Activated gamma-delta T cell treated with anti-CD3 and anti-CD28 coated beads, Interleukin-2, amount 50 U/mL, for 16 hours (primary cell): Measurements from ENCODE around the gene RMND5A.
"Not testable (repeated sequence)": the region's sequence is repeated elsewhere in the genome, so short reads cannot be mapped to it uniquely, and the experiment has no call there.

Experiments
- DNase-seq: peaks from one replicate; pipeline ENCODE4 v3.0.0-alpha.2; 2020; ENCODE audit warnings: low read depth

The RMND5A gene

DNA sequence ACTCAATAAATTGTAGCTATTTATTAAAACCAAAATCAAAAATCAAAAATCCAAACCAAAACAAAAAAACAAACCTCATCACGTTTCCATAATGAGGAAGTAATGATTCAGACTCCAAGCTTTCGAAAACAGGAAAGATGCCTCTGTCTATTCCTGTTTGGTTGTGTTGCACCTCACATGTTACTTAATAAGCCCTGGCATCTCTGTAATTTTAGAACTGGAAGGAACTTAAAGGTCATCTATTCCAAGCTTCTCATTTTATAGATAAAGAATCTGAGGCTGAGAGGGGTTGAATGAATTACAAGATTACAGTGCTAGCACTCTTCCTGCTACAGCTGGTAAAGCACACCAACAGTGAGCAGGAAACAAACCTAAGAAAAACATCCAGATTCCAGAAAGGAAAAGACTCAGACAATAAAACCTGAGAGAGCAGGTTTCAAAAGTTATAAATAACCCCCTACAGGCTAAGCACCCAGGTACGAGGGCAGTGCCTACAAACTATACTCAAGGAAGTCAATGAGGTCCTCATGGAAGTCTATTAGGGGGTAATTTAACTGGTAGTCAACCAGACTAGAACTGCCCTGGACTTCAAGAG is 5.4 kb upstream of the RMND5A start:
- not testable (repeated sequence) for DNase-seq

DNA sequence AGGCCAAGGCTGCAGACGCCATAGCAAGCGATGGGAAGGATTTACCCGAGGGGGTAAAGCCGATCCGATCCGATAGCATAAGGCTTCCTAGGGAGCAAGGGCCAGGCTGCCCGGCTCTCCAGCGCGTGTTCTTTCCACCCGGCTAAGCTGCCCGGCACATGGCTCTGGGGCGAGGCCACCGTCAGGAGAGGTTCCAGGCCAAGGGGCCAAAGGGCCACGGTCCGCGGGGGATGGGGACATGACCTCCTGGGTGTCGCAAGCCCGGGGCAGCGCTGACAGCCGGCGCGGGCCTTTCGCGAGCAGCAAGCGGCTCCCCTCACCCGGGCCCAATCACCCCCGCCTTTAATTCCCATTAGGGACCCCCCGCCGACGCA is 841 bp upstream of the RMND5A start:
- DNase-seq, result not testable (repeated sequence)

DNA sequence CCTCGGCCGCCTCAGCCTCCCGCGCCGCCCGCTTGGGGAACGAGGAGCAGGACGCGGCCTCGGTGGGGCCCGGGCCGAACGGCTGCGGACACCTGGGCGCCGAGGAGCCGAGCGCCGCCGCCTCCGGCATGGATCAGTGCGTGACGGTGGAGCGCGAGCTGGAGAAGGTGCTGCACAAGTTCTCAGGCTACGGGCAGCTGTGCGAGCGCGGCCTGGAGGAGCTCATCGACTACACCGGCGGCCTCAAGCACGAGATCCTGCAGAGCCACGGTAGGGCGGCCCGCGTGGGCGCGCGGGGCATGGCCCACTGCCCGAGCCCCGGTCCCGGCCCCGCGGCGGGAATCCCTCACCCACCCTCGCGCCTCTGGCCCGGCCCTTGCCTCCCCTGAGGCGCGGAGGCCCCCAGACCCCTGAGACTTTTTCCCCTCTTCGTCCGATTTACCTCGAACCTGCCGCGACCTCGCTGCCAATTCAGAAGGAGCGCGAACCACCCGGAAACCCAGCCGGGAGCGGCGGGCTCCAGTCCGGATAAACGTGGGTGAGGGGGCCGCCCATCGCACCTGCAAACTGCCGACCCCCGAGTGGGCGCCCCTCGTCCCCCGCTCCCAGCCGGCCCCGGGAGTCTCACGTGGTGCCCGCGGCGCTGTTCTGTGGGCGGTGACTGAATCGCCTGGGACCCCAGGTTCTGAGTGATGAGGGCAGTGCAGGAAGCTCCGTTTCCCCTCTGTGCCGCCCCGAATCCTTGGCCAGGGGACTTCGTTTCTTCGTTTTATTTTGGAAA is 639 bp downstream of the RMND5A start:
- peak; percentile 27 for DNase-seq

DNA sequence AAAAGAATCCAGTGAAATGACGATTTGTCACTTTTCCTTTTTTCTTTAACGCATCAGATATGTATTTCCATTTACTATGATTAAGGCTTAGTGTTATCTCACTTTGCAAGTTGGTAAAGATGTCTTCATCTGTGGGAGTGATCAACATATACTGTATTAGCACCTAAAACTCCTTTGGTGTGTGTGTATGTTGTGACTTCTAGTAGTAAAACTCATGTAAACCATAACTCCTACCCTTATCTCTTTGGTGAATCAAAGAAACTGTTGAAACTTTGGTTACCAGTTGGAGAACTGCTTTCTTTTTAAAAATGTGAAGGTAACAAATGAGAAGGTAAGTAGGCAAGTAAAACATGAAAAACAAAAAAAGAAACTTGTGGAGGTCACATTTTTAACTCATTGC is 5.6 kb downstream of the RMND5A start:
- DNase-seq, result not testable (repeated sequence)

DNA sequence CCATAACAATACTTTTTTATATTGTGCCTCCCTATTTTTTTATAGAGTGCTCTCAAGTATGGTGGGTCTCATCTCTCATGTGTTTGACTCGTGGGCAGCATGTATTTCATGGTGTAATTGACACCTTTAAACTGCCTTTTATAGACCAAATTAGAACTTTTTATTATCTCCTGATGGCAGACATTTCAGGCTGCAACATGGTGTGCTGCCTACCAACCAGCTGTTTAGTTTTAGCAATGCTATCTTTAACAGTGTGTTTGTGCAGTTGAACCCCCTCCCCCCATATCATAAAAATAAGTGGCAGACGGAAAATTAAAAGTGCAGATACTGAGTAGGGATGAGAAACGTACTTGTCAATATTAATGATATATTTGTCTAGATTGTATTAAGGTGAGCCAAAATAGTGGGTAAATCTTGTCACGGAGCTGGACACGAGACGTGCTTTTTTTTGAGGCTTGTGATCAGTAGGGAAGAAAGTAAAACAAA is 12.0 kb downstream of the RMND5A start:
- DNase-seq, result not testable (repeated sequence)

DNA sequence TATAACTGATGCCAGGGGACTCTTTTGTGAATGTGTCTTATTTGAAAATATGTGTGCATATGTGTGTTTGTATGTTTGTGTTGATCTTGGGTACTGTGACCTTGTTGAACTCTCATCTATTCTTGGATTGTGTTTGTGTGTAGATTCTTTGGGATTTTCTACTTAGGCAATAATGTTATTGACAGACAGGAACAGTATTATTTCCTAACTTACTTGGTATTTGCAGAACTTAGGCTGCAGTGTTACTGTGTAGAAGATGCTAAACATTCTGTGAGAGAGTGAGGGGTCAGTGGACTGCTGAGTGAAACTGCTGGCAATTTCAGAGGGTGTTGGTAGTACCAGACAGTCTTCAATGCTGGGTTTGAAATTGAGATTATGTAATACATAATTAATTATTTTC is 12.7 kb downstream of the RMND5A start:
- DNase-seq, result not testable (repeated sequence)

DNA sequence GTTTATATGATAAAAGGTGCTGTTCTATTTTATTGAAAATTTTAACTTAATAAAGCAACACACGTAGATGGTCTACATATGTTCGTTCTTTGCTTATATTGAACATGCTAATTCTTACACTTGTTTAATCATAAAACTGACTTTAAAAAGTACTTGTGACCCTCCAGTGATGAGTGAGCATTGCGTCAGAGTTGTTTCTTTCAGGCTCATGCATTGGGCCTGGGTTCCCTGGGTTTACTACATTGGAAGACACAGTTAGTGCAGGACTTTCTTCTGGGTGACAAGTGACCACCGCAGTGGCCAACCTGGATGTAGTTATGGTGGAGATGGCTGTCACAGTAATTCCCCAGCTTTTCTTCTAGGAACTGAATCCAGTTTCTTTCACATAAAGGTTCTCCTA is 13.4 kb downstream of the RMND5A start:
- not testable (repeated sequence) for DNase-seq

DNA sequence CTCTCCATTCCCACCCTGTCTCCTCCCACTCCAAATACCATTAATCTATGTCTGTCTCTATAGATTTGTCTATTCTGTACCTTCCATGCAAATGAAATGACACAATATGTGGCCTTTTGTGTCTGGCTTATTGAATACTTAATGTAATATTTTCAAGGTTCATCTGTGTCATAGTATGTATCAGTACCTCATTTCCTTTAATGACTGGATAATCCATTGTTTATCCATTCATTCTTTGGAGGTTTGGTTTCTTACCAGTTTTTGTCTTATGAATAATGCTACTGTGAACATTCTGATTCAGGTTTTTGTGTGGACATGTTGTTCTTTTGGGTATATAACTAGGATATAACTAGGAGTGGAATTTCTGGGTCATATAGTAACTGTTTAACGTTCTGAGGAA is 14.8 kb downstream of the RMND5A start:
- not testable (repeated sequence) for DNase-seq

DNA sequence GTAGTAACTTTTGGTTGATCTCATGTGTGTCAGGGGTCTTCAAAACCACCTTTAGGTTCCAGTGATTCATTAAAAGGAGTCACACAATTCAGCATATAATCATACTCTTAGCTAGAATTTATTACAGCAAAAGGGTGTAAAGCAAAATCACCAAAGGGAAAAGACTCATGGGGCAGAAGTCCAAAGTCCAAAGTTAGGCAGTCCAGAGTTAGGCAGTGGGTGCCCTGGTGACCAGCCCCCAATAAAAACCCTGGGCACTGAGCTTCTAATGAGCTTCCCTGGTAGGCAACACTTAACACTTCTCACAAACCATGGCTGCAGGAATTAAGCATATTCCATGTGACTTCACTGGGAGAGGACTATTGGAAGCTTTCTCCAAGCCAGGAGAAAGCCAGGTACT is 19.4 kb downstream of the RMND5A start:
- DNase-seq, result not testable (repeated sequence)

DNA sequence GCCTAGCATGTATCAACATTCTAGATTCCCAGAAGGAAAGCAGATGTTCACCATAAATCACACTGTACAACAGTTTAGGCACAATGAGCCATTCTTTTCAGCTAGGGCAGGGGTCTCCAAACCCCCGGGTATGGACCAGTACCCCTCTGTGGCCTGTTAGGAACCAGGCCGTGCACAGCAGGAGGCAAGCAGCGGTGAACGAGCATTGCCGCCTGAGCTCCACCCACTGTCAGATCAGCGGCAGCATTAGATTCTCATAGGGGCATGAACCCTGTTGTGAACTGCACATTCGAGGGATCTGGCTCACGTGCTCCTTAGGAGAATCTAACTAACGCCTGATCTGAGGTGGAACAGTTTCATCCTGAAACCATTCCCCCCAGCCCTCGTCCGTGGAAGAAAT is 19.8 kb downstream of the RMND5A start:
- not testable (repeated sequence) for DNase-seq

DNA sequence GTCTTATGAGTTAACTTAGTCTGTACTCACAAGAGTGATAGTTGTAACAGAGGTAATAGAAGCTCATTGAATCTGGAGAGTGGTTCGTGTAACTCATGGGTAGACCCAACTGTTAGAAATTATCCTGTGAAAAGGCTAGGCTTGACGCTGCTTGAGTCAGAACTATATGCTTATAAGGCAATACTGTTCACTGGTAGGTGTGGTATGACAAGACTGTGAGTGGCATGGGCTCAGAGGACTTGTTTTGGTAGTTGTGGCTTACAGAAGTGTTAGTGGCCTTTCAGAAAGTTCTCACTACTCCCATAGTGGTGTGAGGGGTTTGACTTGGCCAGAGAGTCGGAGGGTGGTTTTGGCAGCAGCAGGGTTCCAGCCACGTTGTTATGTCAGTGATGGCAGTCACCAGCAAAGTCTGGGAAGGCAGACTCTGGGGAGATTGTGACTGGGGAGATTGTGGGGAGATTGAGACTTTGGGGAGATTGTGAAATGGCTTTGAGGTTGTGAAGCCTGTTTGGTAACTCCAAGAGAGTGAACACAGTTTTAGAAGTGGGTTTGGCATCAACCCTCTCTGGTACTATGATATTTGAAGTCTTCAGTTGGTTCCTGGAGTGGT is 21.9 kb downstream of the RMND5A start:
- not testable (repeated sequence) for DNase-seq

DNA sequence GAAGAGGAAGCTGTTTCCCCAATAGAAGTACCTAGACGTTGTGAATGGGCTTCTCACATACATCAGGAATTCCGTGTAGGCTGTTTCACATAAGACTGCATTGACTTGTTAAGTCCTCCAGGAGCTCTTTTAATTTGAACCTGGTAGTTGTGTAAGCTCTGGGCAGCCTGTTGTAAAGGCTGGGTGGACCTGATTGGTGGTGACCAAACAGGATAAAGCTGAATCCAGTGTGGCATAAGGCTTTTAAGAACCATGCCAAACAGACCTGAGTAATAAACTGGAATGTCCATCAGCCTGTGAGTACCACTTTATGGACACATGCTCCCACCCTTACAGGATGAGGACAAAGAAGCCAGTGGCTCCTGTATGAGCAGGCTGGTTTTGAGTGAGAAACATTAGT is 24.1 kb downstream of the RMND5A start:
- no peak for DNase-seq

DNA sequence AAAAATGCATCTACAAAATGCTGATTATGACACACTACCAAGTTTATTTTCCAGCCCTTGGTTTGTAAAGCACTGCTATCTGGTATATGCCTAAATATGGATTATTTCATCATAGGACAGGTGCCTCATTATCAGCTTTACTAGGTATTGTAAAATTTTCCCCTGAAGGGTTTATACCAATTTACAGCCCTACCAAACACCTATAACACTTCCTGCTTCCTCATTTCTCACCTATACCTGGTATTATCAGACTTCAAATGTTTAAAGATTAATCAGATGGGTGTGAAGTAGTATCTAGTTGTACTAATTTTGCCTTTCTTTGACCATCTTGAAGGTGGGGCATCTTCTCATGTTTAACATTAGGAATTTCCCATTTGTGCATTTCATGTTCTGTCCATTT is 26.8 kb downstream of the RMND5A start:
- no peak for DNase-seq

DNA sequence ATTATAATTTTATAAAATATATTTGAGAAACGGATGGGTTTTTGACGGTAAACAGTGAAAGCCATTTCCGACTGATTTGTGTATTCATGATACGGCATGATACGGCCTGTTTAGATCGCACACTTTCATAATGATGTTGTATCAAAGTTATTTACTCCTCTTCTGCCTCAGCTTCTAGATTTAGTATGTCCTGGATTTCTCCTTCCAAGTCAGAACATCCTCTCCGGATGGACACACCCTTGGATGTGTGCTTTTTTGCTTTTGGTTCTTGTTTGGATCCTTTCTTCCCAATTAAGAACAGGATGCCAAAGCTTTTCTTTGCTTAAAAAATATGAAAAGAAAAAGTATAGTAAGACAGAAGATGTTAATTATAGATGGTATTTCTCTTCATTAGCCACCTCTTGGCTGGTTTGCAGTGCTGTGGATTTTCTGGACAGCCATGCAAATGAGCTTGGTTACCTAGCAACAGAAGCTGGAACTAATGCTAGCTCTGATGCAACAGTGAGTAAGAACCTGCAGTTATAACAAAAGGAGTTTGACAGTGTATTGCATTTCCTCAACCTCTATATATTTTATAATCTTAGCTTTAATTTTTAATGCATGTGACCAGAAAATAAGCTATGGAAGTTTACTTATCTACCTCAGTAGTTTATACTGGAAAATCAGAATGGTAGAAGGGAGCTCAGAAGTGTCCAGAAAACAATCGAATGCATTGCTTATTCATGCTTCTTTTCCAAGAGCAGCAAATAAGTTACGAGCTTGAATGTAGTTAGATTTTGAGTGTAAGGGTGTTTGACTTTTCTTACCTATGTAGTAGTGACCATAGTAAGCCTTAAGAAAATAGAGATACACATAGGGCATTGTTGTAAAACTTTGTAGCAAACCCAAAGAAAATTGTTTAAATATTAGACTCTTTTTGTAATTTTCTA is 27.9 kb downstream of the RMND5A start:
- no peak for DNase-seq

DNA sequence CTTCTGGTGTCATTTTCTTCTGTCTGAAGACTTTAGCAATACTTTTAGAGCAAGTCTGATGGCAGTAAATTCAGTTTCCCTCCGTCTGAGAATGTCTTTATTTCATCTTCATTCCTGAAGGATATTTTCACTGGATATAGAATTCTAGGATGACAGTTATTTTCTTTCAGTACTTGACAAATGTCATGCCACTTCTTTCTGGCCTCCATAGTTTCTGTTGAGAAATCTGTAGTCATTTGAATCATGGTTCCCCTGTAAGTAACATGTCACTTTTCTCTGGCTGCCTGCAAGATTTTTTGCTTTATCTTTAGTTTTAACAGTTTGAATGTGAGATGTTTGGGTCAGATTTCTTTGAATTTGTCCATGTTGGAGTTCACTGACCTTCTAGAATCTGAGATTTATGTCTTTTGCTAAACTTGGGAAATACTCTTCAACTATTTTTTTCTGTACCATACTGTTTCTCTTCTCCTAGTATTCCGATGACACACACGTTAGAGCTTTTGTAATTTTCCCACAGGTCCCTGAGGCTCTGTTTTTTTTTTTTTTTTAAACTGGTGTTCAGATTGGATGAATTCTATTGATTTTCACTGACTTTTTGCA is 30.2 kb downstream of the RMND5A start:
- no peak for DNase-seq

DNA sequence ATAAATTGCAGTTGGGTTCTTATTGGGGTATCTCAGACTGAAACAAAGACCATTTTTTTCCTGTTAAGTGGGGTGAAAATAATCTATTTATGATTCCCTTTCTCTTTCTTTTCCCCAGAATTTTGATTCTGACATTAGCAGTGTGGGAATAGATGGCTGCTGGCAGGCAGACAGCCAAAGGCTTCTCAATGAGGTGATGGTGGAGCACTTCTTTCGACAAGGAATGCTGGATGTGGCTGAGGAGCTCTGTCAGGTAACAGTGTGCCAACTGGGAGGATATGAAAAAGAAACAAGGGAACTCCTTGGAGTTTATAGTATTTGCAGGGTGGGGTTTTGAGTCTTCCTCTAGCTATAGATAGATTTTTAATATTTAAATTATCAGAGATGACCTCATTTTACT is 31.7 kb downstream of the RMND5A start:
- DNase-seq, result no peak

DNA sequence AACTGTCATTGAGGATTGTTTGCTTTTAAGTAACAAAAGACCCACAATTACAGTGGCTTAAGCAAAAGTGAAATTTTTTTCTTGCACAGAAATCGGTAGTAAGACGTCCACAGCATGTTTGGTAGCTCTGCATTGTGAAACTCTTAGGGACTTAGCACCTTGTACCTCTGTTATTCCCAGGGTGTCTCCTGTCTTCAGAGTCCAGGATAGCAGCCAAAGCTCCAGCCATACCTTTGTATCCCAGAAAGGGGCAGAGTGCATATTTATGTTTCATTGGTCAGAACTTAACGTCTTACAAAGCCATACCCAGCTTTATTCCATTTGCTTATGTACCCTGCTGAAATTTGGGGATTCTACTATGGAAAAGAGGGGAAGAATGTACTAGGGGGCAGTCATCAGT is 32.8 kb downstream of the RMND5A start:
- no peak for DNase-seq

DNA sequence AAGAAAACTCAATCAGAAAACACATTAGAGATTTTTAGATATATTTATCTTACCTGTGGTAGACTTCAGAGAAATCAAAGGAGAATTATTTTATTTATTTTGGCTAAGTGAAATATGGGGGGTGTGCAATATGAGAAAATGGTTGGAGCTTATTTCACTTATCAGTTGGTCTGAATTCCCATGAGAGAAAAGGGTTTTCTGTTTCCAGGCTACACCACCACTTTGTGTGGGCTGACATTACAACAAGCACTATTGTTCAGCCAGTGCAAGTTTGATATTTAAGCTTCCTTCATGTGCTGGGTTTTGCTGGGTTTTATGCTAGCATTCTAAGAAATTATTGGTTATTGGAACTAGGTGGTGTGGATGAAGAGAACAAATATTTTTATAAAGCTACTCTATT is 33.5 kb downstream of the RMND5A start:
- no peak for DNase-seq

DNA sequence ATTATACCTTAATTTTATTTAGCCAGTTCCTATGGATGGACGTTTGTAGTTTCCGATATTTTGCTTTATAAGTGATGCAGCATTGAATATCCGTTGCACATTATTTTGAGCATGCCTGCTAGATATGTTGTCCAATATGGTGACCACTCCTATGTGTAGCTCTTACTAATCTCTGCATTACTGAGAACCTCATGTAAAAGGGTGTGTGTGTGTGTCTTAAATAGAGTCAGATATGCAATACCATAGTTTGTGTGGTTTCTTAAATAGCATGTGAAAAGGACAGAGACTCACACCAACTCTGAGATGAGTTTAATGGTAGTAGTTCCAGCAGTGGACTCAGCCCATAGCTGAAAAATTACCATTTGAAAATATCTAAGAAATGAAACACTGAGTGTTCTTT is 38.3 kb downstream of the RMND5A start:
- no peak for DNase-seq

DNA sequence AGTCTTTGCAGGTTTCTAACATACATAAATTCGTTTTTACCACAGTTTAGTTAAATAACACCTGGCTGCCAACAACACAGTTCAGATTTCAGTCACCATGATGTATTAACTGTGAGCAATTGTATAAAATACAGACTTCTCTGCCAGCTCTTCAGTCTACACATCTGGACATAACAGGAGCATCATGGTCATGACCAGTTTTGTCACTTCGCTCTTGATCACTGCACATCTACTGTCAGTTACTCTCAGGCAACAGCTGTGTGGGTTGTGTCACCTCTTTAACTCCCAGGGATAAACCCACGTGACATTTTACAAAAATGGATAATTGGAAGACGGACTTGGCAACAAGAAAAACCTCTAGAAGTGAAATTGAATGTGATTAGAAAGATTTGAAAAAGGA is 40.3 kb downstream of the RMND5A start:
- no peak for DNase-seq

DNA sequence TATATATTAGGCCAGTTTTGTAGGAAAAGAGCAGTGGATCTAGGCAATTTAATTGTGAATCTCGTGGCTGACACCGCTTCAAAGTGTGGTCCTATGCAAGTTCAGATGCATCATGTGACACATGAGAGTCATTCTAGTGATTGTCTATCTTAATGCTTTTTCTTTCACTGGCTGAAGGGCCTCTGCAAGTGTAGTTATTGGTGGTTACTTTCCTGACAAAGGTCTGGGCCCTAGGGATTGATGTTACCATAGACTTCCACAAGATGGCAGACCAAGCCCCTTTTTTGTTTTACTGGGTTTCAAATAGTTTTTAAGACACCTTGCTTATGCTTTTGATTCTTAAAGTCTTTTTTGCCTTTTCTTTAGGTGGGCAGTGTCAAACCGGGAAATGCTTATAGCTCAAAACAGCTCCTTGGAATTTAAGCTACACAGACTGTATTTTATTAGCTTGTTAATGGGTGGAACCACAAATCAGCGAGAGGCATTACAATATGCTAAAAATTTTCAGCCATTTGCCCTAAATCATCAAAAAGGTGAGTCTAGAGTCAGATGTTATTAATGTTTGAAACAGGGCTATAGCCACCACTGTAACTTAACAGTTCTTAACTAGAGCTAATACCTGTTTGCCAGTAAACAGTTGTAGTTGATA is 44.7 kb downstream of the RMND5A start:
- no peak for DNase-seq
